ENCODE data around the gene TSPAN14. TPM values are rescaled to one million over a fixed set of nuclear protein-coding genes. Genes with fewer than 3 reads are reported as not detected.

TSPAN14 gene
- total and polyA plus RNA-seq, 4 donors = 19.9 to 36.8 (median 27.3) TPM

GRCh38 chr10:80496555-80497172 lies 42.6 kb downstream of the TSPAN14 start (continued):
- TF ChIP-seq ZBTB33 (IDR thresholded peaks at IDR 0.05) = no peak
- no peak for TF ChIP-seq SP1 (IDR thresholded peaks at IDR 0.05)
- TF ChIP-seq HNF4G (IDR thresholded peaks at IDR 0.05) = no peak
- TF ChIP-seq HNF4A (conservative IDR thresholded peaks at IDR 0.05) = no peak

- Histone ChIP-seq H3K36me3 (ENCODE audit: control insufficient read depth in 4 of 4, insufficient read depth in 3 of 4, low read depth in 1 of 4, low read length in 3 of 4) (peaks cover 0 to 2% (median 0%) of the 10 kb centered on the region in 4 donors), H3K27ac (ENCODE audit: low read depth in 1 of 2, low read length in 2 of 2) (peak overlapping the region; percentile 82 to 87), H3K27me3 (ENCODE audit: control insufficient read depth in 4 of 4, insufficient read depth in 4 of 4, low read length in 3 of 4) (no peaks in the 10 kb centered on the region), H3K9ac (ENCODE audit: low read depth in 1 of 2, low read length in 2 of 2) (no peak overlapping the region), H3K9me3 (ENCODE audit: control insufficient read depth in 4 of 4, low read length in 3 of 4) (no peaks in the 10 kb centered on the region), H3K4me3 (ENCODE audit: low read depth in 1 of 3, low read length in 3 of 3) (no peak overlapping the region), H3K4me1 (ENCODE audit: control insufficient read depth in 4 of 4, insufficient read depth in 4 of 4, low read length in 3 of 4) (peaks cover 24 to 68% (median 57%) of the 10 kb centered on the region in 4 donors)
- 69% methylated on average over 7 of the region's 7 CpGs for WGBS
- peak in 1 of 2 donors; percentile 4 for TF ChIP-seq RXRA (IDR thresholded peaks at IDR 0.05)
- peak; percentile 98 for TF ChIP-seq NR2F2 (IDR thresholded peaks at IDR 0.05)
- no peak for TF ChIP-seq FOXA1 (IDR thresholded peaks at IDR 0.05)
- peak; percentile 47 for TF ChIP-seq SP1 (IDR thresholded peaks at IDR 0.05)
- TF ChIP-seq RAD21 (IDR thresholded peaks at IDR 0.05) = no peak
- no peak for TF ChIP-seq FOXA2 (IDR thresholded peaks at IDR 0.05)
- no peak for TF ChIP-seq ATF3 (IDR thresholded peaks at IDR 0.05)
- no peak for TF ChIP-seq HNF4A (conservative IDR thresholded peaks at IDR 0.05)
- no peak for TF ChIP-seq CTCF (IDR thresholded peaks at IDR 0.05; ENCODE audit: low read depth, low read length, missing input control)
- peak; percentile 86 for DNase-seq (ENCODE audit: low spot score)
Observed at GRCh38 chr10:80497187-80498077, 43.3 kb downstream of the TSPAN14 start.

- DNase-seq (ENCODE audit: low spot score) = no peak
- peak overlapping the region; percentile 82 to 87 for H3K27ac ChIP-seq (ENCODE audit: low read depth in 1 of 2, low read length in 2 of 2)
- no peak overlapping the region for H3K4me3 ChIP-seq (ENCODE audit: low read depth in 1 of 3, low read length in 3 of 3)
- peak overlapping the region in 1 of 2 donors; percentile 1 for H3K9ac ChIP-seq (ENCODE audit: low read depth in 1 of 2, low read length in 2 of 2)
- no peaks in the 10 kb centered on the region for H3K27me3 ChIP-seq (ENCODE audit: control insufficient read depth in 4 of 4, insufficient read depth in 4 of 4, low read length in 3 of 4)
- peaks cover 0 to 2% (median 0%) of the 10 kb centered on the region in 4 donors for H3K36me3 ChIP-seq (ENCODE audit: control insufficient read depth in 4 of 4, insufficient read depth in 3 of 4, low read depth in 1 of 4, low read length in 3 of 4)
- peaks cover 24 to 66% (median 52%) of the 10 kb centered on the region in 4 donors for H3K4me1 ChIP-seq (ENCODE audit: control insufficient read depth in 4 of 4, insufficient read depth in 4 of 4, low read length in 3 of 4)
- no peaks in the 10 kb centered on the region for H3K9me3 ChIP-seq (ENCODE audit: control insufficient read depth in 4 of 4, low read length in 3 of 4)
- WGBS = 62% methylated on average over 8 of the region's 8 CpGs
- TF ChIP-seq EGR1 (IDR thresholded peaks at IDR 0.05; ENCODE audit: low read depth in 2 of 2) (no peak), RAD21 (IDR thresholded peaks at IDR 0.05) (no peak), NR2F2 (IDR thresholded peaks at IDR 0.05) (no peak), CTCF (IDR thresholded peaks at IDR 0.05; ENCODE audit: low read depth, low read length, missing input control) (no peak), SP1 (IDR thresholded peaks at IDR 0.05) (no peak), FOXA1 (IDR thresholded peaks at IDR 0.05) (no peak), GABPA (IDR thresholded peaks at IDR 0.05 in 1 of 2, conservative IDR thresholded peaks at IDR 0.05 in 1 of 2) (no peak), ATF3 (IDR thresholded peaks at IDR 0.05) (no peak), RXRA (IDR thresholded peaks at IDR 0.05) (no peak), YY1 (IDR thresholded peaks at IDR 0.05) (no peak), JUND (IDR thresholded peaks at IDR 0.05) (no peak), MAX (IDR thresholded peaks at IDR 0.05) (no peak), TAF1 (conservative IDR thresholded peaks at IDR 0.05) (no peak), ZBTB33 (IDR thresholded peaks at IDR 0.05) (no peak)
Observed at GRCh38 chr10:80498078-80498832, 44.1 kb downstream of the TSPAN14 start.
